GM23338 (cell line): Measurements from ENCODE around the gene IGF2BP1. TPM values are rescaled to one million over a fixed set of nuclear protein-coding genes. Genes with fewer than 3 reads are reported as not detected.

ENCODE experiments used
- ATAC-seq: fragments of 200-7000 bp; cut with Tn5 transposase; 3 replicates; pipeline ENCODE4 v1.9.1; 2020
- DNase-seq: peaks from one replicate; pipeline ENCODE4 v3.0.0-alpha.2; 2015; ENCODE audit warnings: low spot score
- H2AFZ ChIP-seq: fragments of 200-600 bp; sonication (generic); 2 replicates; pipeline ENCODE4 v1.8.0; 2016; ENCODE audit warnings: antibody characterized with exemption, mild to moderate bottlenecking, moderate library complexity
- H3F3A ChIP-seq: fragments of 200-600 bp; sonication (generic); replicated peaks from 2 replicates; pipeline ENCODE4 v1.8.0; 2017; ENCODE audit warnings: antibody characterized with exemption, mixed run types, low read depth
- H3K27ac ChIP-seq: fragments of 200-600 bp; sonication (generic); 2 replicates; pipeline ENCODE4 v1.6.1; 2016; ENCODE audit warnings: low read depth
- H3K27me3 ChIP-seq: fragments of 200-600 bp; sonication (generic); 2 replicates; pipeline ENCODE4 v1.8.0; 2016; ENCODE audit warnings: mild to moderate bottlenecking, mixed run types, moderate library complexity; ENCODE audit not compliant: insufficient read depth
- H3K36me3 ChIP-seq: fragments of 200-600 bp; sonication (generic); 2 replicates; pipeline ENCODE4 v1.8.0; 2016; ENCODE audit warnings: mild to moderate bottlenecking; ENCODE audit not compliant: insufficient read depth
- H3K4me1 ChIP-seq: fragments of 200-600 bp; sonication (generic); 2 replicates; pipeline ENCODE4 v1.8.0; 2016; ENCODE audit warnings: mild to moderate bottlenecking, moderate library complexity; ENCODE audit not compliant: insufficient read depth
- H3K4me2 ChIP-seq: fragments of 200-600 bp; sonication (generic); 2 replicates; pipeline ENCODE4 v1.7.1; 2017; ENCODE audit warnings: mixed run types
- H3K4me3 ChIP-seq: fragments of 200-600 bp; sonication (generic); 2 replicates; pipeline ENCODE4 v1.6.1; 2016; ENCODE audit warnings: mixed run types
- H3K79me2 ChIP-seq: fragments of 200-600 bp; sonication (generic); replicated peaks from 2 replicates; pipeline ENCODE4 v1.8.0; 2017; ENCODE audit warnings: mild to moderate bottlenecking; ENCODE audit not compliant: insufficient read depth
- H3K9me2 ChIP-seq: fragments of 200-600 bp; sonication (generic); 2 replicates; pipeline ENCODE4 v1.8.0; 2017; ENCODE audit not compliant: insufficient read depth
- H4K20me1 ChIP-seq: fragments of 200-600 bp; sonication (generic); replicated peaks from 2 replicates; pipeline ENCODE4 v1.8.0; 2017; ENCODE audit warnings: mild to moderate bottlenecking; ENCODE audit not compliant: insufficient read depth
- H3K27ac Mint-ChIP-seq: 2 replicates; pipeline ENCODE4 v1.8.0; 2020; ENCODE audit warnings: inconsistent platforms, mild to moderate bottlenecking, moderate library complexity, mixed read lengths
- H3K27me3 Mint-ChIP-seq: 3 replicates; pipeline ENCODE4 v1.8.0; 2022; ENCODE audit warnings: low read depth, mild to moderate bottlenecking, moderate library complexity, mixed read lengths, inconsistent platforms; ENCODE audit not compliant: insufficient read depth, poor library complexity
- H3K36me3 Mint-ChIP-seq: 3 replicates; pipeline ENCODE4 v1.8.0; 2021; ENCODE audit warnings: low read depth, mild to moderate bottlenecking, inconsistent platforms, moderate library complexity, mixed read lengths
- H3K4me1 Mint-ChIP-seq: 3 replicates; pipeline ENCODE4 v1.8.0; 2020; ENCODE audit warnings: mild to moderate bottlenecking, inconsistent platforms, mixed read lengths
- H3K4me3 Mint-ChIP-seq: 3 replicates; pipeline ENCODE4 v1.8.0; 2021; ENCODE audit warnings: moderate library complexity, mild to moderate bottlenecking, inconsistent platforms, mixed read lengths
- H3K9me3 Mint-ChIP-seq: 3 replicates; pipeline ENCODE4 v1.8.0; 2020; ENCODE audit warnings: moderate library complexity, mild to moderate bottlenecking, inconsistent platforms, mixed read lengths
- CREB1 ChIP-seq: fragments of 250-450 bp; sonication (Bioruptor Pico); IDR thresholded peaks from 2 replicates; pipeline ENCODE4 v1.5.0; 2020; ENCODE audit warnings: low read depth, mild to moderate bottlenecking, moderate library complexity
- CTCF ChIP-seq, 2 experiments: fragments of 200-600 bp in 1 of 2; sonication (generic) in 1 of 2; conservative IDR thresholded peaks; 2 replicates each; pipeline versions ENCODE4 v1.5.1 to v1.6.1; 2016 to 2017; ENCODE audit warnings: antibody characterized with exemption in 2 of 2, low read depth in 2 of 2, mild to moderate bottlenecking in 2 of 2, moderate library complexity in 1 of 2
- EZH2 ChIP-seq: fragments of 200-600 bp; sonication (generic); IDR thresholded peaks from one replicate; pipeline ENCODE4 v1.8.0; 2017; ENCODE audit warnings: antibody characterized with exemption, mild to moderate bottlenecking, low read depth; ENCODE audit not compliant: unreplicated experiment
- EZH2phosphoT487 ChIP-seq: fragments of 200-600 bp; sonication (generic); IDR thresholded peaks from one replicate; pipeline ENCODE4 v1.8.1; 2018; ENCODE audit warnings: antibody characterized with exemption; ENCODE audit not compliant: unreplicated experiment
- JUNB ChIP-seq: IDR thresholded peaks from one replicate; pipeline ENCODE4 v1.6.1; 2016; ENCODE audit warnings: antibody characterized with exemption; ENCODE audit not compliant: unreplicated experiment
- NANOG ChIP-seq: IDR thresholded peaks from 2 replicates; pipeline ENCODE4 v1.6.1; 2016; ENCODE audit warnings: antibody characterized with exemption, borderline replicate concordance
- POLR2AphosphoS5 ChIP-seq: IDR thresholded peaks from 2 replicates; pipeline ENCODE4 v1.6.1; 2016; ENCODE audit warnings: antibody characterized with exemption, low read depth
- REST ChIP-seq: IDR thresholded peaks from one replicate; pipeline ENCODE4 v1.6.1; 2018; ENCODE audit warnings: antibody characterized with exemption; ENCODE audit not compliant: unreplicated experiment
- STAT1 ChIP-seq: IDR thresholded peaks from one replicate; pipeline ENCODE4 v1.6.1; 2016; ENCODE audit warnings: antibody characterized with exemption; ENCODE audit not compliant: unreplicated experiment
- ZNF114 ChIP-seq: fragments of 250-450 bp; sonication (Bioruptor Pico); IDR thresholded peaks from 2 replicates; pipeline ENCODE4 v1.5.0; 2020; ENCODE audit warnings: mild to moderate bottlenecking, moderate library complexity
- ZNF331 ChIP-seq: fragments of 250-450 bp; sonication (Bioruptor Pico); IDR thresholded peaks from 2 replicates; pipeline ENCODE4 v1.5.0; 2020; ENCODE audit warnings: low read depth, mild to moderate bottlenecking, moderate library complexity
- ZNF462 ChIP-seq: fragments of 250-450 bp; sonication (Bioruptor Pico); IDR thresholded peaks from 2 replicates; pipeline ENCODE4 v1.5.0; 2020; ENCODE audit warnings: mild to moderate bottlenecking, moderate library complexity
- polyA plus RNA-seq: library from polyadenylated mRNA; unstranded; fragments of >200 nt; fragmentation: Nextera tagmentation; extraction: Ambion mirVana; gene quantifications from 2 replicates; pipeline ENCODE4 v1.2.1, GENCODE V29; 2016
- total RNA-seq: library from RNA; depleted of rRNA; stranded (reverse); fragments of >200 nt; shearing (Covaris generic); gene quantifications from 2 replicates; pipeline ENCODE4 v1.2.3, GENCODE V29; 2014
- TF ChIP-seq, protein P1 (sequence below): IDR thresholded peaks from 2 replicates; pipeline ENCODE4 v1.6.1; 2016; ENCODE audit warnings: antibody characterized with exemption

IGF2BP1 gene
- total and polyA plus RNA-seq, 2 experiments from 2014 or later = 68.6 to 249 TPM

GRCh38 chr17:49005140-49005539 lies 8.0 kb downstream of the IGF2BP1 start:
- DNase-seq (no peak), ATAC-seq (no peak)
- Histone ChIP-seq H3K9me2 (no peaks in the 10 kb centered on the region), H2AFZ (no peak overlapping the region), H3K36me3 (peaks cover 8% of the 10 kb centered on the region), H3K4me2 (peak overlapping the region; percentile 79), H3K4me1 (peaks cover 75% of the 10 kb centered on the region), H3K4me3 (no peak overlapping the region), H3F3A (peaks cover 18% of the 10 kb centered on the region), H3K27ac (no peak overlapping the region), H3K27me3 (no peaks in the 10 kb centered on the region), H4K20me1 (peaks cover 78% of the 10 kb centered on the region), H3K79me2 (peaks cover 100% of the 10 kb centered on the region)
- Mint-ChIP-seq H3K4me3 (peak overlapping the region; percentile 44; the same call in 1 of the 3 replicates), H3K27ac (no peak overlapping the region), H3K4me1 (peaks cover 67% of the 10 kb centered on the region), H3K9me3 (no peaks in the 10 kb centered on the region), H3K27me3 (peaks cover 15% of the 10 kb centered on the region), H3K36me3 (peaks cover 75% of the 10 kb centered on the region)
- no peak for TF ChIP-seq POLR2AphosphoS5
- no peak for TF ChIP-seq EZH2phosphoT487
- no peak for TF ChIP-seq ZNF462 (CRISPR knock-in tag)
- TF ChIP-seq ZNF331 = no peak
- no peak for TF ChIP-seq CTCF (conservative IDR thresholded peaks at IDR 0.05; ENCODE audit: low read depth in 2 of 2)
- TF ChIP-seq, protein P1, sequence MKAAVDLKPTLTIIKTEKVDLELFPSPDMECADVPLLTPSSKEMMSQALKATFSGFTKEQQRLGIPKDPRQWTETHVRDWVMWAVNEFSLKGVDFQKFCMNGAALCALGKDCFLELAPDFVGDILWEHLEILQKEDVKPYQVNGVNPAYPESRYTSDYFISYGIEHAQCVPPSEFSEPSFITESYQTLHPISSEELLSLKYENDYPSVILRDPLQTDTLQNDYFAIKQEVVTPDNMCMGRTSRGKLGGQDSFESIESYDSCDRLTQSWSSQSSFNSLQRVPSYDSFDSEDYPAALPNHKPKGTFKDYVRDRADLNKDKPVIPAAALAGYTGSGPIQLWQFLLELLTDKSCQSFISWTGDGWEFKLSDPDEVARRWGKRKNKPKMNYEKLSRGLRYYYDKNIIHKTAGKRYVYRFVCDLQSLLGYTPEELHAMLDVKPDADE = no peak
- TF ChIP-seq CREB1 (CRISPR knock-in tag) = no peak
- no peak for TF ChIP-seq EZH2
- TF ChIP-seq REST = no peak
- TF ChIP-seq STAT1 = no peak
- no peak for TF ChIP-seq ZNF114 (CRISPR knock-in tag)
- TF ChIP-seq JUNB = no peak
- TF ChIP-seq NANOG = no peak
